Measurements from ENCODE around the gene HS3ST5. TPM values are rescaled to one million over a fixed set of nuclear protein-coding genes. Genes with fewer than 3 reads are reported as not detected.

The HS3ST5 gene
- total and polyA plus RNA-seq, 2 donors (not counting 3 experiments of a cell fraction or from before 2014, with no cell fraction given): not detected

GRCh38 chr6:114327074-114327473 is 15.7 kb downstream of the HS3ST5 start:
- Histone ChIP-seq H2AFZ (ENCODE audit: low read depth, low read length) (no peak overlapping the region), H4K20me1 (replicated peaks; ENCODE audit: control insufficient read depth, extremely low read depth, insufficient read depth, low read length) (no peaks in the 10 kb centered on the region), H3K9ac (replicated peaks; ENCODE audit: extremely low read depth, insufficient read depth, low read length) (no peak overlapping the region), H3K36me3 (ENCODE audit: control insufficient read depth in 2 of 2, extremely low read depth in 1 of 2, insufficient read depth in 2 of 2, low read length in 2 of 2) (no peaks in the 10 kb centered on the region), H3K9me1 (replicated peaks; ENCODE audit: control insufficient read depth, extremely low read depth, insufficient read depth, low read length) (no peaks in the 10 kb centered on the region), H3K4me1 (ENCODE audit: control insufficient read depth, extremely low read depth, insufficient read depth, low read length) (no peaks in the 10 kb centered on the region), H3K9me3 (replicated peaks; ENCODE audit: control insufficient read depth, insufficient read depth, low read length) (no peaks in the 10 kb centered on the region), H3K79me2 (ENCODE audit: control insufficient read depth, insufficient read depth, low read length) (no peaks in the 10 kb centered on the region), H3K27me3 (ENCODE audit: control insufficient read depth in 2 of 2, insufficient read depth in 2 of 2, low read length in 2 of 2) (no peaks in the 10 kb centered on the region), H3K4me3 (replicated peaks in 1 of 3; ENCODE audit: insufficient read depth in 1 of 3, low read depth in 1 of 3, low read length in 3 of 3) (no peak overlapping the region), H3K27ac (ENCODE audit: insufficient read depth, low read depth, low read length) (no peak overlapping the region), H3K4me2 (ENCODE audit: insufficient read depth, low read length) (no peak overlapping the region)
- POLR2A ChIA-PET: no interaction called here
- intact Hi-C loops (cut with micrococcal nuclease) (no loop called here), dilution Hi-C loops (cut with MboI; ENCODE audit: extremely low pct_ligation_motif_present, low sequenced_read_pairs) (no loop called here)
- no TSS peak for BruUV-seq (replicated peaks)
- no peak for DNase-seq (ENCODE audit: low read depth, low spot score)
- TF ChIP-seq MYC (IDR thresholded peaks at IDR 0.05; ENCODE audit: low read depth, low read length) (no peak), JUN (IDR thresholded peaks at IDR 0.05; ENCODE audit: borderline replicate concordance, insufficient read depth, insufficient read length, low read depth) (no peak), GATA2 (IDR thresholded peaks at IDR 0.05; ENCODE audit: insufficient read depth, insufficient read length, low read depth, low read length) (no peak), POLR2A (IDR thresholded peaks at IDR 0.05; ENCODE audit: low read depth, low read length) (no peak), FOS (IDR thresholded peaks at IDR 0.05; ENCODE audit: borderline replicate concordance, insufficient read depth, low read length) (no peak), EZH2 (IDR thresholded peaks at IDR 0.05; ENCODE audit: borderline replicate concordance, low read depth, low read length, severe bottlenecking) (no peak), POLR2AphosphoS5 (IDR thresholded peaks at IDR 0.05; ENCODE audit: insufficient read depth, low read depth, low read length) (no peak), CTCF (IDR thresholded peaks at IDR 0.05; ENCODE audit: extremely low read depth in 1 of 2, insufficient read depth in 1 of 2, low read depth in 1 of 2, low read length in 2 of 2) (no peak)
- TF ChIP-seq, protein P1, sequence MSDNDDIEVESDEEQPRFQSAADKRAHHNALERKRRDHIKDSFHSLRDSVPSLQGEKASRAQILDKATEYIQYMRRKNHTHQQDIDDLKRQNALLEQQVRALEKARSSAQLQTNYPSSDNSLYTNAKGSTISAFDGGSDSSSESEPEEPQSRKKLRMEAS (IDR thresholded peaks at IDR 0.05; ENCODE audit: insufficient read depth, insufficient read length): no peak
- CTCF ChIA-PET: no interaction called here
- FAIRE-seq: no peak
